Karpas-422 (cell line): ENCODE data around the gene ROBO1. TPM values are rescaled to one million over a fixed set of nuclear protein-coding genes. Genes with fewer than 3 reads are reported as not detected.

Source experiments
- DNase-seq: peaks from one replicate; pipeline ENCODE4 v3.0.0-alpha.2; 2015
- H2AFZ ChIP-seq: fragments of 200-600 bp; sonication (generic); 2 replicates; pipeline ENCODE4 v1.6.1; 2014; ENCODE audit warnings: antibody characterized with exemption, low read length, mixed read lengths
- H3K27ac ChIP-seq: fragments of 200-600 bp; sonication (generic); 2 replicates; pipeline ENCODE4 v1.5.1; 2014; ENCODE audit warnings: mild to moderate bottlenecking, low read length, moderate library complexity
- H3K27me3 ChIP-seq: fragments of 200-600 bp; sonication (generic); 2 replicates; pipeline ENCODE4 v1.6.1; 2014; ENCODE audit warnings: low read length, mixed read lengths
- H3K36me3 ChIP-seq: fragments of 200-600 bp; sonication (generic); 2 replicates; pipeline ENCODE4 v1.6.1; 2014; ENCODE audit warnings: low read length, mixed read lengths; ENCODE audit not compliant: insufficient read depth
- H3K4me1 ChIP-seq: fragments of 200-600 bp; sonication (generic); 2 replicates; pipeline ENCODE4 v1.6.1; 2014; ENCODE audit warnings: mild to moderate bottlenecking, low read length, mixed read lengths
- H3K4me2 ChIP-seq: fragments of 200-600 bp; sonication (generic); 2 replicates; pipeline ENCODE4 v1.6.1; 2014; ENCODE audit warnings: low read length, low read depth, mild to moderate bottlenecking; ENCODE audit not compliant: poor library complexity, severe bottlenecking
- H3K4me3 ChIP-seq: fragments of 200-600 bp; sonication (generic); 2 replicates; pipeline ENCODE4 v1.5.1; 2014; ENCODE audit warnings: mild to moderate bottlenecking, antibody characterized with exemption, low read length, mixed read lengths
- H3K79me2 ChIP-seq: fragments of 200-600 bp; sonication (generic); 2 replicates; pipeline ENCODE4 v1.6.1; 2014; ENCODE audit warnings: mild to moderate bottlenecking, low read length, mixed read lengths
- H3K9ac ChIP-seq: fragments of 200-600 bp; sonication (generic); 2 replicates; pipeline ENCODE4 v1.6.0; 2014; ENCODE audit warnings: low read length
- H3K9me2 ChIP-seq: fragments of 200-600 bp; sonication (generic), shearing (Covaris generic); replicated peaks from 2 replicates; pipeline ENCODE4 v1.6.0; 2014; ENCODE audit warnings: mild to moderate bottlenecking, low read length, moderate library complexity; ENCODE audit not compliant: insufficient read depth
- H3K9me3 ChIP-seq: fragments of 300-700, 200-600 bp; sonication (generic); 2 replicates; pipeline ENCODE4 v1.6.1; 2014; ENCODE audit warnings: low read length, mixed read lengths
- H4K20me1 ChIP-seq: fragments of 200-600 bp; sonication (generic); 2 replicates; pipeline ENCODE4 v1.6.1; 2014; ENCODE audit warnings: mild to moderate bottlenecking, antibody characterized with exemption, low read length, low read depth; ENCODE audit not compliant: insufficient read depth
- total RNA-seq: library from RNA; depleted of rRNA; stranded (reverse); fragments of >200 nt; shearing (Covaris generic); gene quantifications from 2 replicates; pipeline ENCODE4 v1.2.3, GENCODE V29; 2014; ENCODE audit warnings: low replicate concordance

Gene ROBO1
- total RNA-seq, 1 experiment from 2014 or later, result not detected

GRCh38 chr3:78858174-78858573 is 909.6 kb downstream of the ROBO1 start:
- H3K9ac ChIP-seq, result no peak overlapping the region
- H3K36me3 ChIP-seq, result no peaks in the 10 kb centered on the region
- no peak for DNase-seq
- H3K9me3 ChIP-seq, result no peaks in the 10 kb centered on the region
- no peaks in the 10 kb centered on the region for H3K9me2 ChIP-seq
- H3K4me1 ChIP-seq, result no peaks in the 10 kb centered on the region
- no peaks in the 10 kb centered on the region for H3K27me3 ChIP-seq
- H3K4me2 ChIP-seq, result no peak overlapping the region
- H3K4me3 ChIP-seq, result no peak overlapping the region
- H3K79me2 ChIP-seq, result no peaks in the 10 kb centered on the region
- H2AFZ ChIP-seq, result no peak overlapping the region
- H3K27ac ChIP-seq, result no peak overlapping the region
- no peaks in the 10 kb centered on the region for H4K20me1 ChIP-seq

GRCh38 chr3:78857494-78858111 is 910.2 kb downstream of the ROBO1 start:
- H3K27ac ChIP-seq, result no peak overlapping the region
- no peak overlapping the region for H3K9ac ChIP-seq
- no peak overlapping the region for H2AFZ ChIP-seq
- no peaks in the 10 kb centered on the region for H3K9me2 ChIP-seq
- no peak overlapping the region for H3K4me2 ChIP-seq
- H3K36me3 ChIP-seq, result no peaks in the 10 kb centered on the region
- H3K79me2 ChIP-seq, result no peaks in the 10 kb centered on the region
- H3K27me3 ChIP-seq, result no peaks in the 10 kb centered on the region
- no peaks in the 10 kb centered on the region for H3K9me3 ChIP-seq
- no peaks in the 10 kb centered on the region for H3K4me1 ChIP-seq
- no peaks in the 10 kb centered on the region for H4K20me1 ChIP-seq
- peak; percentile 41 for DNase-seq
- H3K4me3 ChIP-seq, result no peak overlapping the region

- no peaks in the 10 kb centered on the region for H3K27me3 ChIP-seq
- no peaks in the 10 kb centered on the region for H3K4me1 ChIP-seq
- H3K36me3 ChIP-seq, result no peaks in the 10 kb centered on the region
- H2AFZ ChIP-seq, result no peak overlapping the region
- no peak for DNase-seq
- no peak overlapping the region for H3K27ac ChIP-seq
- H3K4me2 ChIP-seq, result no peak overlapping the region
- H3K79me2 ChIP-seq, result no peaks in the 10 kb centered on the region
- no peak overlapping the region for H3K4me3 ChIP-seq
- no peak overlapping the region for H3K9ac ChIP-seq
- no peaks in the 10 kb centered on the region for H4K20me1 ChIP-seq
- H3K9me2 ChIP-seq, result no peaks in the 10 kb centered on the region
- no peaks in the 10 kb centered on the region for H3K9me3 ChIP-seq
Observed at GRCh38 chr3:78856164-78856563, 911.6 kb downstream of the ROBO1 start.

GRCh38 chr3:78855190-78855589 is 912.6 kb downstream of the ROBO1 start:
- Histone ChIP-seq H3K9me3 (no peaks in the 10 kb centered on the region), H3K27ac (no peak overlapping the region), H3K4me3 (no peak overlapping the region), H3K9ac (no peak overlapping the region), H4K20me1 (no peaks in the 10 kb centered on the region), H2AFZ (no peak overlapping the region), H3K4me1 (no peaks in the 10 kb centered on the region), H3K79me2 (no peaks in the 10 kb centered on the region), H3K36me3 (no peaks in the 10 kb centered on the region), H3K4me2 (no peak overlapping the region), H3K9me2 (no peaks in the 10 kb centered on the region), H3K27me3 (no peaks in the 10 kb centered on the region)
- no peak for DNase-seq

- no peak overlapping the region for H3K4me2 ChIP-seq
- no peaks in the 10 kb centered on the region for H3K79me2 ChIP-seq
- no peak overlapping the region for H2AFZ ChIP-seq
- no peak overlapping the region for H3K9ac ChIP-seq
- no peaks in the 10 kb centered on the region for H3K9me2 ChIP-seq
- no peaks in the 10 kb centered on the region for H4K20me1 ChIP-seq
- H3K27ac ChIP-seq, result no peak overlapping the region
- no peaks in the 10 kb centered on the region for H3K27me3 ChIP-seq
- no peaks in the 10 kb centered on the region for H3K9me3 ChIP-seq
- H3K4me1 ChIP-seq, result no peaks in the 10 kb centered on the region
- no peaks in the 10 kb centered on the region for H3K36me3 ChIP-seq
- no peak for DNase-seq
- no peak overlapping the region for H3K4me3 ChIP-seq
Observed at GRCh38 chr3:78848392-78849288, 919.2 kb downstream of the ROBO1 start.

GRCh38 chr3:78847603-78848002 is 920.2 kb downstream of the ROBO1 start:
- no peak overlapping the region for H3K4me2 ChIP-seq
- H3K79me2 ChIP-seq, result no peaks in the 10 kb centered on the region
- H2AFZ ChIP-seq, result no peak overlapping the region
- H3K27me3 ChIP-seq, result no peaks in the 10 kb centered on the region
- H4K20me1 ChIP-seq, result no peaks in the 10 kb centered on the region
- no peaks in the 10 kb centered on the region for H3K4me1 ChIP-seq
- H3K4me3 ChIP-seq, result no peak overlapping the region
- H3K9me2 ChIP-seq, result no peaks in the 10 kb centered on the region
- H3K9me3 ChIP-seq, result no peaks in the 10 kb centered on the region
- H3K27ac ChIP-seq, result no peak overlapping the region
- no peak for DNase-seq
- H3K36me3 ChIP-seq, result no peaks in the 10 kb centered on the region
- H3K9ac ChIP-seq, result no peak overlapping the region

GRCh38 chr3:78847203-78847602 is 920.6 kb downstream of the ROBO1 start:
- H3K9me3 ChIP-seq, result no peaks in the 10 kb centered on the region
- H3K36me3 ChIP-seq, result no peaks in the 10 kb centered on the region
- H2AFZ ChIP-seq, result no peak overlapping the region
- DNase-seq, result no peak
- no peak overlapping the region for H3K4me2 ChIP-seq
- H3K27ac ChIP-seq, result no peak overlapping the region
- no peaks in the 10 kb centered on the region for H3K27me3 ChIP-seq
- H3K4me3 ChIP-seq, result no peak overlapping the region
- H3K9me2 ChIP-seq, result no peaks in the 10 kb centered on the region
- no peak overlapping the region for H3K9ac ChIP-seq
- no peaks in the 10 kb centered on the region for H3K4me1 ChIP-seq
- H4K20me1 ChIP-seq, result no peaks in the 10 kb centered on the region
- no peaks in the 10 kb centered on the region for H3K79me2 ChIP-seq

- no peak overlapping the region for H3K27ac ChIP-seq
- no peak overlapping the region for H3K9ac ChIP-seq
- H4K20me1 ChIP-seq, result no peaks in the 10 kb centered on the region
- H3K4me3 ChIP-seq, result no peak overlapping the region
- H2AFZ ChIP-seq, result no peak overlapping the region
- H3K4me2 ChIP-seq, result no peak overlapping the region
- no peaks in the 10 kb centered on the region for H3K36me3 ChIP-seq
- H3K4me1 ChIP-seq, result no peaks in the 10 kb centered on the region
- no peak for DNase-seq
- H3K9me2 ChIP-seq, result no peaks in the 10 kb centered on the region
- no peaks in the 10 kb centered on the region for H3K27me3 ChIP-seq
- H3K9me3 ChIP-seq, result no peaks in the 10 kb centered on the region
- no peaks in the 10 kb centered on the region for H3K79me2 ChIP-seq
Observed at GRCh38 chr3:78846718-78847117, 921.1 kb downstream of the ROBO1 start.
